ENCODE results near the gene RHNO1. TPM values are rescaled to one million over a fixed set of nuclear protein-coding genes. Genes with fewer than 3 reads are reported as not detected.

Gene RHNO1
- total RNA-seq, 1 experiment from 2014 or later: 99.8 TPM

- peaks cover 23% of the 10 kb centered on the region for H3K4me1 Mint-ChIP-seq (ENCODE audit: low read depth, unreplicated experiment)
- H3K27ac Mint-ChIP-seq (ENCODE audit: unreplicated experiment): peak overlapping the region; percentile 43
- Histone ChIP-seq H3K9me3 (no peaks in the 10 kb centered on the region), H3K4me3 (ENCODE audit: low read depth, low read length) (no peak overlapping the region), H3K36me3 (ENCODE audit: control insufficient read depth, insufficient read depth, low read length) (no peaks in the 10 kb centered on the region; the same call in 1 of the 2 replicates), H3K27me3 (replicated peaks; ENCODE audit: control insufficient read depth, insufficient read depth, low read length) (no peaks in the 10 kb centered on the region), H3K4me1 (peaks cover 17% of the 10 kb centered on the region)
- CTCF ChIA-PET: interaction anchor here (0.6 to 1.6 kb wide), 4 partner anchors 9 to 104 kb away, joined by 3 to 10 read pairs (median 3); partner anchors contain the start of genes FOXM1 and RHNO1
- H3K27me3 Mint-ChIP-seq (ENCODE audit: insufficient read depth, unreplicated experiment): no peaks in the 10 kb centered on the region
- peaks cover 47% of the 10 kb centered on the region for H3K36me3 Mint-ChIP-seq (ENCODE audit: insufficient read depth, unreplicated experiment)
- H3K4me3 Mint-ChIP-seq (ENCODE audit: unreplicated experiment): no peak overlapping the region
- intact Hi-C loops (cut with micrococcal nuclease; ENCODE audit: unreplicated experiment): no loop called here
- POLR2A ChIA-PET: interaction anchor here (1.2 kb wide), 1 partner anchor 14 kb away, joined by 3 read pairs; no protein-coding TSS in a partner anchor
- no peak for TF ChIP-seq CTCF (IDR thresholded peaks at IDR 0.05; ENCODE audit: insufficient read depth in 1 of 2, low read depth in 1 of 2, low read length in 1 of 2, severe bottlenecking in 1 of 2, unreplicated experiment in 1 of 2)
- no peak for DNase-seq
- BruUV-seq (replicated peaks): no TSS peak
- no peaks in the 10 kb centered on the region for H3K9me3 Mint-ChIP-seq (ENCODE audit: unreplicated experiment)
Observed at GRCh38 chr12:2854669-2855453, 22.2 kb upstream of the RHNO1 start.

- ChIA-PET CTCF (interaction anchor here (0.6 kb wide), 1 partner anchor 30 kb away, joined by 5 read pairs; no protein-coding TSS in a partner anchor), POLR2A (no interaction called here)
- Histone ChIP-seq H3K27me3 (replicated peaks; ENCODE audit: control insufficient read depth, insufficient read depth, low read length) (no peaks in the 10 kb centered on the region), H3K9me3 (no peaks in the 10 kb centered on the region), H3K4me1 (peaks cover 11% of the 10 kb centered on the region), H3K4me3 (ENCODE audit: low read depth, low read length) (no peak overlapping the region), H3K36me3 (ENCODE audit: control insufficient read depth, insufficient read depth, low read length) (no peaks in the 10 kb centered on the region; the same call in 1 of the 2 replicates)
- Mint-ChIP-seq H3K27ac (ENCODE audit: unreplicated experiment) (no peak overlapping the region), H3K27me3 (ENCODE audit: insufficient read depth, unreplicated experiment) (no peaks in the 10 kb centered on the region), H3K4me3 (ENCODE audit: unreplicated experiment) (no peak overlapping the region), H3K36me3 (ENCODE audit: insufficient read depth, unreplicated experiment) (peaks cover 54% of the 10 kb centered on the region), H3K9me3 (ENCODE audit: unreplicated experiment) (no peaks in the 10 kb centered on the region), H3K4me1 (ENCODE audit: low read depth, unreplicated experiment) (peaks cover 22% of the 10 kb centered on the region)
- DNase-seq: no peak
- no peak for TF ChIP-seq CTCF (IDR thresholded peaks at IDR 0.05; ENCODE audit: insufficient read depth in 1 of 2, low read depth in 1 of 2, low read length in 1 of 2, severe bottlenecking in 1 of 2, unreplicated experiment in 1 of 2)
- BruUV-seq (replicated peaks): no TSS peak
- intact Hi-C loops (cut with micrococcal nuclease; ENCODE audit: unreplicated experiment): no loop called here
Observed at GRCh38 chr12:2855546-2855945, 21.5 kb upstream of the RHNO1 start.

- DNase-seq: no peak
- peaks cover 59% of the 10 kb centered on the region for H3K36me3 Mint-ChIP-seq (ENCODE audit: insufficient read depth, unreplicated experiment)
- Histone ChIP-seq H3K36me3 (ENCODE audit: control insufficient read depth, insufficient read depth, low read length) (no peaks in the 10 kb centered on the region; the same call in 1 of the 2 replicates), H3K27me3 (replicated peaks; ENCODE audit: control insufficient read depth, insufficient read depth, low read length) (no peaks in the 10 kb centered on the region), H3K4me1 (peaks cover 10% of the 10 kb centered on the region), H3K9me3 (no peaks in the 10 kb centered on the region), H3K4me3 (ENCODE audit: low read depth, low read length) (no peak overlapping the region)
- no peak overlapping the region for H3K4me3 Mint-ChIP-seq (ENCODE audit: unreplicated experiment)
- peaks cover 22% of the 10 kb centered on the region for H3K4me1 Mint-ChIP-seq (ENCODE audit: low read depth, unreplicated experiment)
- intact Hi-C loops (cut with micrococcal nuclease; ENCODE audit: unreplicated experiment): no loop called here
- CTCF ChIA-PET: interaction anchor here (0.6 to 1.2 kb wide), 2 partner anchors 11 to 29 kb away, joined by 3 to 5 read pairs; no protein-coding TSS in a partner anchor
- no peaks in the 10 kb centered on the region for H3K9me3 Mint-ChIP-seq (ENCODE audit: unreplicated experiment)
- no peak overlapping the region for H3K27ac Mint-ChIP-seq (ENCODE audit: unreplicated experiment)
- BruUV-seq (replicated peaks): no TSS peak
- H3K27me3 Mint-ChIP-seq (ENCODE audit: insufficient read depth, unreplicated experiment): no peaks in the 10 kb centered on the region
- no peak for TF ChIP-seq CTCF (IDR thresholded peaks at IDR 0.05; ENCODE audit: insufficient read depth in 1 of 2, low read depth in 1 of 2, low read length in 1 of 2, severe bottlenecking in 1 of 2, unreplicated experiment in 1 of 2)
- POLR2A ChIA-PET: no interaction called here
Observed at GRCh38 chr12:2856051-2856450, 21.0 kb upstream of the RHNO1 start.

All from Caco-2 (cell line).